ENCODE results near the gene PRXL2A. TPM values are rescaled to one million over a fixed set of nuclear protein-coding genes. Genes with fewer than 3 reads are reported as not detected.

Gene PRXL2A
- total and polyA plus RNA-seq, 10 donors, result 12.4 to 20.7 (median 16.0) TPM

- TF ChIP-seq CTCF (IDR thresholded peaks at IDR 0.05 in 8 of 11, conservative IDR thresholded peaks at IDR 0.05 in 3 of 11) (no peak), POLR2A (IDR thresholded peaks at IDR 0.05) (no peak), POLR2AphosphoS5 (IDR thresholded peaks at IDR 0.05) (no peak)
- H3K27ac ChIP-seq, result no peak overlapping the region
- 59 to 77% (median 71%) methylated on average over 1 to 2 of the region's 2 CpGs for WGBS, 5 donors
These were observed 1.8 kb downstream of the PRXL2A start for GRCh38 chr10:80410122-80410521.

GRCh38 chr10:80410578-80411145 lies 2.3 kb downstream of the PRXL2A start:
- no peak for DNase-seq

More at GRCh38 chr10:80410122-80410521, 1.8 kb downstream of the PRXL2A start:
- H3K36me3 ChIP-seq, result no peaks in the 10 kb centered on the region
- H3K9me3 ChIP-seq, result no peaks in the 10 kb centered on the region
- H3K4me3 ChIP-seq, result no peak overlapping the region
- intact Hi-C loops (cut with DNase I; ENCODE audit: low total_unique reads), result no loop called here
- H3K4me1 ChIP-seq, result peaks cover 0 to 53% (median 23%) of the 10 kb centered on the region in 6 donors
- no peak for DNase-seq
- peaks cover 0 to 23% (median 3%) of the 10 kb centered on the region in 7 donors for H3K27me3 ChIP-seq (replicated peaks in 1 of 7)

GRCh38 chr10:80411267-80411668 lies 2.9 kb downstream of the PRXL2A start:
- Histone ChIP-seq H3K27me3 (replicated peaks in 1 of 7) (peaks cover 0 to 23% (median 3%) of the 10 kb centered on the region in 7 donors), H3K4me1 (peaks cover 0 to 53% (median 23%) of the 10 kb centered on the region in 6 donors), H3K27ac (no peak overlapping the region), H3K9me3 (no peaks in the 10 kb centered on the region), H3K4me3 (no peak overlapping the region), H3K36me3 (no peaks in the 10 kb centered on the region)
- TF ChIP-seq POLR2A (IDR thresholded peaks at IDR 0.05) (no peak), POLR2AphosphoS5 (IDR thresholded peaks at IDR 0.05) (no peak), CTCF (IDR thresholded peaks at IDR 0.05 in 8 of 11, conservative IDR thresholded peaks at IDR 0.05 in 3 of 11) (no peak)
- 40 to 83% (median 70%) methylated on average over 1 to 2 of the region's 2 CpGs for WGBS, 5 donors
- no peak for DNase-seq
- intact Hi-C loops (cut with DNase I; ENCODE audit: low total_unique reads), result no loop called here

More at GRCh38 chr10:80410578-80411145, 2.3 kb downstream of the PRXL2A start:
- intact Hi-C loops (cut with DNase I; ENCODE audit: low total_unique reads), result no loop called here
- H3K4me1 ChIP-seq, result peaks cover 0 to 53% (median 23%) of the 10 kb centered on the region in 6 donors
- H3K4me3 ChIP-seq, result no peak overlapping the region
- no peaks in the 10 kb centered on the region for H3K9me3 ChIP-seq
- WGBS, 5 donors, result 85 to 91% (median 87%) methylated on average over 5 of the region's 5 CpGs
- peaks cover 0 to 23% (median 3%) of the 10 kb centered on the region in 7 donors for H3K27me3 ChIP-seq (replicated peaks in 1 of 7)
- TF ChIP-seq CTCF (IDR thresholded peaks at IDR 0.05 in 8 of 11, conservative IDR thresholded peaks at IDR 0.05 in 3 of 11), result no peak
- no peak for TF ChIP-seq POLR2AphosphoS5 (IDR thresholded peaks at IDR 0.05)
- no peak for TF ChIP-seq POLR2A (IDR thresholded peaks at IDR 0.05)
- H3K36me3 ChIP-seq, result no peaks in the 10 kb centered on the region
- no peak overlapping the region for H3K27ac ChIP-seq

- DNase-seq, result no peak
- 95 to 100% (median 100%) methylated on average over 1 of the region's 1 CpG for whole genome bisulfite sequencing, 5 donors
- intact Hi-C loops (cut with DNase I; ENCODE audit: low total_unique reads), result no loop called here
- no peaks in the 10 kb centered on the region for H3K36me3 ChIP-seq
- peaks cover 0 to 23% (median 3%) of the 10 kb centered on the region in 7 donors for H3K27me3 ChIP-seq (replicated peaks in 1 of 7)
- TF ChIP-seq CTCF (IDR thresholded peaks at IDR 0.05 in 8 of 11, conservative IDR thresholded peaks at IDR 0.05 in 3 of 11), result no peak
- no peak for TF ChIP-seq POLR2A (IDR thresholded peaks at IDR 0.05)
- no peak for TF ChIP-seq POLR2AphosphoS5 (IDR thresholded peaks at IDR 0.05)
- peaks cover 0 to 53% (median 23%) of the 10 kb centered on the region in 6 donors for H3K4me1 ChIP-seq
- no peaks in the 10 kb centered on the region for H3K9me3 ChIP-seq
- no peak overlapping the region for H3K27ac ChIP-seq
- no peak overlapping the region for H3K4me3 ChIP-seq
These were observed 3.4 kb downstream of the PRXL2A start for GRCh38 chr10:80411681-80412220.

Measured in spleen (tissue), 11 donors.